Measurements from ENCODE around the gene CRYGC. TPM values are rescaled to one million over a fixed set of nuclear protein-coding genes. Genes with fewer than 3 reads are reported as not detected.

CRYGC gene
- total and polyA plus RNA-seq, 3 experiments from 2014 or later = not detected

DNA sequence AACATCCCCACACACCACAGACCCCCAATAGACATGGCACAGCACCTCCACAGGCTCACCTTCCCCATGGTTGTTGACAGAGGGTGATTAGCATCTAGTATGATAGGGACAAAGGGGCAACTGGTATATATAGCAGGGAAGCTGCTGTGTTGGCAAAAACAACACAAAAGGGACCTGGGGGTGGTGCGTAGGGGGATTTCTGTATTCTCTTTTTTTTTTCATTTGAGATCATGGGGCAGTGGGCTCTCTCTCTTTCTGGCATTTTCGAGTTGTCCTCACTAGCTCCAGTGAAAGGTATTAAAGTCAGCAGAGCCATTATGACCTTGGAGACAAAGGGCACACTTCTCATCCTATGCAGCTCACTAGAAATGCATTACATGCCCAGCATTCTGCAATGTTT, 33.9 kb upstream of the CRYGC start, which contains the start of gene CRYGA:
TSS of gene CRYGA (minus strand) at position 101 of the 400 bp plus-strand sequence. CDS start at position 68, 33 bp downstream.
- CTCF ChIA-PET = no interaction called here

DNA sequence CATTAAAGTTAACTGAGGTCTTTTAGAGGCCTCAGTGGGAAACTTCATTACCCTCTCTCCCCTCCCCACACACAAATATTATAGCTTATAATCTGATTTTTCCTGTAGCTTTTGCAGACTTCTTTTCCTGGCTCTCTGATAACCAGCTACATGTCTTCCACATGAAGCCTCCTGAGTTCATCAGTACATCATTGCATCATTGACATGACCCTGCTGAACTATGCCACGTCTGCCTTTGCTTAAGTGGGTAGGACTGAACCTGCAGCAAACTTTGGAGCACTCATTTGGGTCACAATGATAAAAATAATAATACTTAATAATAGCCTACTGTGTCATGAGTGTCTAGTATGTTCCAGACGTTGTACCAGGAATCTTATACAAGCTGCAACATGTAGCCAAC, 26.8 kb upstream of the CRYGC start:
- POLR2A ChIA-PET = interaction anchor here (0.9 kb wide), 1 partner anchor 8 kb away, joined by 3 read pairs; no protein-coding TSS in a partner anchor
- H3K4me1 ChIP-seq (ENCODE audit: insufficient read depth, low read length) = no peaks in the 10 kb centered on the region
- Mint-ChIP-seq H3K27ac (no peak overlapping the region), H3K27me3 (peaks cover 4 to 9% of the 10 kb centered on the region in 2 donors), H3K36me3 (peaks cover 0 to under 1% (median 0%) of the 10 kb centered on the region in 3 donors), H3K9me3 (peaks cover 0 to 4% (median 2%) of the 10 kb centered on the region in 5 donors), H3K4me1 (no peaks in the 10 kb centered on the region), H3K4me3 (no peak overlapping the region)
- no peak overlapping the region for H3K4me3 ChIP-seq (ENCODE audit: low read length)
- CTCF ChIA-PET = interaction anchor here (3.5 kb wide), 1 partner anchor 19 kb away, joined by 10 read pairs; no protein-coding TSS in a partner anchor
- no peaks in the 10 kb centered on the region for H3K27me3 ChIP-seq (ENCODE audit: insufficient read depth, low read length, poor library complexity, severe bottlenecking)
- no peaks in the 10 kb centered on the region for H3K9me3 ChIP-seq (ENCODE audit: low read length)
- no peak overlapping the region for H3K27ac ChIP-seq (ENCODE audit: low read depth, low read length)
- H3K36me3 ChIP-seq (ENCODE audit: insufficient read depth, low read length) = no peaks in the 10 kb centered on the region
- DNase-seq = no peak

More for the DNA sequence above, 33.9 kb upstream of the CRYGC start, which contains the start of gene CRYGA:
- Histone ChIP-seq H3K9me3 (ENCODE audit: low read length) (no peaks in the 10 kb centered on the region), H3K27me3 (ENCODE audit: insufficient read depth, low read length, poor library complexity, severe bottlenecking) (no peaks in the 10 kb centered on the region), H3K27ac (ENCODE audit: low read depth, low read length) (no peak within 1 kb of the TSS), H3K4me3 (ENCODE audit: low read length) (no peak within 1 kb of the TSS), H3K4me1 (ENCODE audit: insufficient read depth, low read length) (no peaks in the 10 kb centered on the region), H3K36me3 (ENCODE audit: insufficient read depth, low read length) (no peaks in the 10 kb centered on the region)
- Mint-ChIP-seq H3K36me3 (no peaks in the 10 kb centered on the region), H3K4me1 (no peaks in the 10 kb centered on the region), H3K27ac (no peak within 1 kb of the TSS), H3K27me3 (peaks cover 2 to 19% of the 10 kb centered on the region in 2 donors), H3K9me3 (no peaks in the 10 kb centered on the region), H3K4me3 (no peak within 1 kb of the TSS)
- DNase-seq = no peak
- POLR2A ChIA-PET = no interaction called here

GRCh38 chr2:208153156-208153555, 23.5 kb upstream of the CRYGC start:
- POLR2A ChIA-PET = no interaction called here
- no peaks in the 10 kb centered on the region for H3K27me3 ChIP-seq (ENCODE audit: insufficient read depth, low read length, poor library complexity, severe bottlenecking)
- Mint-ChIP-seq H3K4me3 (no peak overlapping the region), H3K27me3 (peaks cover 4 to 14% of the 10 kb centered on the region in 2 donors), H3K9me3 (peaks cover 0 to 12% (median 10%) of the 10 kb centered on the region in 5 donors), H3K4me1 (no peaks in the 10 kb centered on the region), H3K36me3 (peaks cover 0 to 3% (median 0%) of the 10 kb centered on the region in 3 donors), H3K27ac (no peak overlapping the region)
- no peaks in the 10 kb centered on the region for H3K4me1 ChIP-seq (ENCODE audit: insufficient read depth, low read length)
- no peak for DNase-seq
- CTCF ChIA-PET = no interaction called here
- no peak overlapping the region for H3K4me3 ChIP-seq (ENCODE audit: low read length)
- H3K9me3 ChIP-seq (ENCODE audit: low read length) = no peaks in the 10 kb centered on the region
- H3K36me3 ChIP-seq (ENCODE audit: insufficient read depth, low read length) = no peaks in the 10 kb centered on the region
- H3K27ac ChIP-seq (ENCODE audit: low read depth, low read length) = no peak overlapping the region

- H3K4me3 Mint-ChIP-seq = no peak overlapping the region
- H3K4me1 ChIP-seq (ENCODE audit: insufficient read depth, low read length) = no peaks in the 10 kb centered on the region
- H3K9me3 ChIP-seq (ENCODE audit: low read length) = no peaks in the 10 kb centered on the region
- H3K36me3 ChIP-seq (ENCODE audit: insufficient read depth, low read length) = no peaks in the 10 kb centered on the region
- no peak overlapping the region for H3K4me3 ChIP-seq (ENCODE audit: low read length)
- peaks cover 0 to 3% (median 0%) of the 10 kb centered on the region in 3 donors for H3K36me3 Mint-ChIP-seq
- ChIA-PET POLR2A (no interaction called here), CTCF (no interaction called here)
- DNase-seq = no peak
- no peak overlapping the region for H3K27ac Mint-ChIP-seq
- peaks cover 0 to 12% (median 10%) of the 10 kb centered on the region in 5 donors for H3K9me3 Mint-ChIP-seq
- H3K27me3 Mint-ChIP-seq = peaks cover 3 to 14% of the 10 kb centered on the region in 2 donors
- no peaks in the 10 kb centered on the region for H3K27me3 ChIP-seq (ENCODE audit: insufficient read depth, low read length, poor library complexity, severe bottlenecking)
- no peak overlapping the region for H3K27ac ChIP-seq (ENCODE audit: low read depth, low read length)
- H3K4me1 Mint-ChIP-seq = no peaks in the 10 kb centered on the region
Observed at GRCh38 chr2:208150956-208151355, 21.3 kb upstream of the CRYGC start.

- no peaks in the 10 kb centered on the region for H3K27me3 ChIP-seq (ENCODE audit: insufficient read depth, low read length, poor library complexity, severe bottlenecking)
- Mint-ChIP-seq H3K36me3 (peaks cover 0 to 3% (median 0%) of the 10 kb centered on the region in 3 donors), H3K4me1 (no peaks in the 10 kb centered on the region), H3K27ac (no peak overlapping the region), H3K9me3 (peaks cover 0 to 12% (median 10%) of the 10 kb centered on the region in 5 donors), H3K4me3 (no peak overlapping the region), H3K27me3 (peaks cover 3 to 10% of the 10 kb centered on the region in 2 donors)
- POLR2A ChIA-PET = no interaction called here
- DNase-seq = no peak
- H3K36me3 ChIP-seq (ENCODE audit: insufficient read depth, low read length) = no peaks in the 10 kb centered on the region
- CTCF ChIA-PET = no interaction called here
- H3K4me1 ChIP-seq (ENCODE audit: insufficient read depth, low read length) = no peaks in the 10 kb centered on the region
- H3K4me3 ChIP-seq (ENCODE audit: low read length) = no peak overlapping the region
- H3K27ac ChIP-seq (ENCODE audit: low read depth, low read length) = no peak overlapping the region
- no peaks in the 10 kb centered on the region for H3K9me3 ChIP-seq (ENCODE audit: low read length)
Observed at GRCh38 chr2:208150094-208150493, 20.5 kb upstream of the CRYGC start.

GRCh38 chr2:208148803-208149202, 19.2 kb upstream of the CRYGC start:
- Mint-ChIP-seq H3K4me3 (no peak overlapping the region), H3K9me3 (peaks cover 0 to 12% (median 10%) of the 10 kb centered on the region in 5 donors), H3K27me3 (peaks cover 7 to 10% of the 10 kb centered on the region in 2 donors), H3K4me1 (no peaks in the 10 kb centered on the region), H3K36me3 (peaks cover 0 to 3% (median 0%) of the 10 kb centered on the region in 3 donors), H3K27ac (no peak overlapping the region)
- CTCF ChIA-PET = no interaction called here
- POLR2A ChIA-PET = no interaction called here
- DNase-seq = no peak
- no peaks in the 10 kb centered on the region for H3K9me3 ChIP-seq (ENCODE audit: low read length)
- no peak overlapping the region for H3K27ac ChIP-seq (ENCODE audit: low read depth, low read length)
- no peak overlapping the region for H3K4me3 ChIP-seq (ENCODE audit: low read length)
- H3K4me1 ChIP-seq (ENCODE audit: insufficient read depth, low read length) = no peaks in the 10 kb centered on the region
- no peaks in the 10 kb centered on the region for H3K36me3 ChIP-seq (ENCODE audit: insufficient read depth, low read length)
- no peaks in the 10 kb centered on the region for H3K27me3 ChIP-seq (ENCODE audit: insufficient read depth, low read length, poor library complexity, severe bottlenecking)

DNA sequence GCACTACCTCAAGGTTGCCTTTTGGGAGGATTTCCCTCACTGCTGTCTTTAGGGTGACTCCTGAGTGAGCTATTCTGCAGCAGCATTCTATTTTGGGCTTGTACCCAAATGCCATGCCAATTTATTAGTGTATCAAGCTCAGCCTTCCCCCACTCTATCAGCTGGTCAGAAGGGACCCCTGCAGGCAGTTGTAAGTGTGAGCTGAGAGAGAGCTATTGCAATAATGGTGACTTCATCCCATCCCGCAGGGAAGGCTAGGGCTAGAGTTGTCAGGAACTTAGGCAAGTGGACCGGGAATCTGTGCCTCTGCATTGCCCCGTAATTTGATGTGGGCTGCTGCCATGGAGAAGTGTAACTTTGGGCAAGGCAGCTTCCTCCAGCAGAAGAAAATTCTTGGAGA, 18.1 kb upstream of the CRYGC start:
- H3K9me3 Mint-ChIP-seq = peaks cover 0 to 12% (median 10%) of the 10 kb centered on the region in 5 donors
- peaks cover 0 to 3% (median 0%) of the 10 kb centered on the region in 3 donors for H3K36me3 Mint-ChIP-seq

GRCh38 chr2:208147008-208147407, 17.4 kb upstream of the CRYGC start:
- H3K27ac Mint-ChIP-seq = no peak overlapping the region
- Histone ChIP-seq H3K36me3 (ENCODE audit: insufficient read depth, low read length) (no peaks in the 10 kb centered on the region), H3K4me1 (ENCODE audit: insufficient read depth, low read length) (no peaks in the 10 kb centered on the region), H3K9me3 (ENCODE audit: low read length) (no peaks in the 10 kb centered on the region), H3K27ac (ENCODE audit: low read depth, low read length) (no peak overlapping the region), H3K27me3 (ENCODE audit: insufficient read depth, low read length, poor library complexity, severe bottlenecking) (no peaks in the 10 kb centered on the region), H3K4me3 (ENCODE audit: low read length) (no peak overlapping the region)
- H3K9me3 Mint-ChIP-seq = peaks cover 0 to 12% (median 10%) of the 10 kb centered on the region in 5 donors
- no peaks in the 10 kb centered on the region for H3K4me1 Mint-ChIP-seq
- H3K36me3 Mint-ChIP-seq = peaks cover 0 to 3% (median 0%) of the 10 kb centered on the region in 3 donors
- no peak for DNase-seq
- H3K4me3 Mint-ChIP-seq = no peak overlapping the region
- H3K27me3 Mint-ChIP-seq = peaks cover 7 to 8% of the 10 kb centered on the region in 2 donors
- ChIA-PET CTCF (no interaction called here), POLR2A (no interaction called here)

More for the DNA sequence above, 18.1 kb upstream of the CRYGC start:
- peaks cover 7 to 9% of the 10 kb centered on the region in 2 donors for H3K27me3 Mint-ChIP-seq
- ChIA-PET POLR2A (interaction anchor here (0.9 kb wide), 1 partner anchor 8 kb away, joined by 3 read pairs; no protein-coding TSS in a partner anchor), CTCF (no interaction called here)
- no peaks in the 10 kb centered on the region for H3K9me3 ChIP-seq (ENCODE audit: low read length)
- H3K4me1 ChIP-seq (ENCODE audit: insufficient read depth, low read length) = no peaks in the 10 kb centered on the region
- no peaks in the 10 kb centered on the region for H3K27me3 ChIP-seq (ENCODE audit: insufficient read depth, low read length, poor library complexity, severe bottlenecking)
- no peak overlapping the region for H3K27ac Mint-ChIP-seq
- no peak for DNase-seq
- H3K36me3 ChIP-seq (ENCODE audit: insufficient read depth, low read length) = no peaks in the 10 kb centered on the region
- no peak overlapping the region for H3K4me3 ChIP-seq (ENCODE audit: low read length)
- H3K27ac ChIP-seq (ENCODE audit: low read depth, low read length) = no peak overlapping the region
- no peaks in the 10 kb centered on the region for H3K4me1 Mint-ChIP-seq
- H3K4me3 Mint-ChIP-seq = no peak overlapping the region
